ENCODE measurements around the gene TTBK2.
A peak's percentile ranks its signal among the peaks of the same experiment; 100 is the strongest.

The TTBK2 gene

GRCh38 chr15:42727750-42728381 lies 192.7 kb downstream of the TTBK2 start:
- DNase-seq (ENCODE audit: low spot score), result no peak

GRCh38 chr15:42726114-42726513 lies 194.5 kb downstream of the TTBK2 start:
- DNase-seq (ENCODE audit: low spot score), result no peak

- DNase-seq (ENCODE audit: low spot score), result no peak
These were observed 195.2 kb downstream of the TTBK2 start for GRCh38 chr15:42725331-42725903.

GRCh38 chr15:42724276-42724675 lies 196.3 kb downstream of the TTBK2 start:
- no peak for DNase-seq (ENCODE audit: low spot score)

GRCh38 chr15:42723068-42723467 lies 197.5 kb downstream of the TTBK2 start:
- DNase-seq (ENCODE audit: low spot score), result no peak

GRCh38 chr15:42721916-42722315 lies 198.7 kb downstream of the TTBK2 start:
- DNase-seq (ENCODE audit: low spot score), result no peak

- DNase-seq (ENCODE audit: low spot score), result no peak
These were observed 199.6 kb downstream of the TTBK2 start for GRCh38 chr15:42721016-42721415.

GRCh38 chr15:42720071-42720470 lies 200.5 kb downstream of the TTBK2 start:
- DNase-seq (ENCODE audit: low spot score), result no peak

- DNase-seq (ENCODE audit: low spot score), result no peak
These were observed 201.5 kb downstream of the TTBK2 start for GRCh38 chr15:42719043-42719442.

GRCh38 chr15:42716626-42717025 lies 204.0 kb downstream of the TTBK2 start:
- no peak for DNase-seq (ENCODE audit: low spot score)

- DNase-seq (ENCODE audit: low spot score), result peak; percentile 1
These were observed 204.5 kb downstream of the TTBK2 start for GRCh38 chr15:42716125-42716524.

GRCh38 chr15:42712584-42712983 lies 208.0 kb downstream of the TTBK2 start:
- no peak for DNase-seq (ENCODE audit: low spot score)

GRCh38 chr15:42711746-42712145 lies 208.8 kb downstream of the TTBK2 start:
- no peak for DNase-seq (ENCODE audit: low spot score)

- DNase-seq (ENCODE audit: low spot score), result no peak
These were observed 209.9 kb downstream of the TTBK2 start for GRCh38 chr15:42710662-42711061.

GRCh38 chr15:42707873-42708544 lies 212.6 kb downstream of the TTBK2 start:
- no peak for DNase-seq (ENCODE audit: low spot score)

GRCh38 chr15:42707068-42707467 lies 213.5 kb downstream of the TTBK2 start:
- no peak for DNase-seq (ENCODE audit: low spot score)

GRCh38 chr15:42705336-42705735 lies 215.2 kb downstream of the TTBK2 start:
- no peak for DNase-seq (ENCODE audit: low spot score)

GRCh38 chr15:42704492-42704926 lies 216.1 kb downstream of the TTBK2 start:
- peak; percentile 78 for DNase-seq (ENCODE audit: low spot score)

GRCh38 chr15:42696626-42697025 lies 224.0 kb downstream of the TTBK2 start:
- DNase-seq (ENCODE audit: low spot score), result no peak

GRCh38 chr15:42695527-42696071 lies 225.0 kb downstream of the TTBK2 start:
- no peak for DNase-seq (ENCODE audit: low spot score)

GRCh38 chr15:42694398-42694797 lies 226.2 kb downstream of the TTBK2 start:
- no peak for DNase-seq (ENCODE audit: low spot score)

GRCh38 chr15:42693942-42694341 lies 226.6 kb downstream of the TTBK2 start:
- no peak for DNase-seq (ENCODE audit: low spot score)

- no peak for DNase-seq (ENCODE audit: low spot score)
These were observed 227.1 kb downstream of the TTBK2 start for GRCh38 chr15:42693496-42693895.
